Measurements from ENCODE around the gene OR4D9. TPM values are rescaled to one million over a fixed set of nuclear protein-coding genes. Genes with fewer than 3 reads are reported as not detected.
"Not testable (repeated sequence)": the region's sequence is repeated elsewhere in the genome, so short reads cannot be mapped to it uniquely, and the experiment has no call there.

Gene OR4D9
- total RNA-seq, 2 experiments from 2014 or later: not detected

GRCh38 chr11:59501931-59502330 lies 9.4 kb upstream of the OR4D9 start:
- Histone ChIP-seq H3K27ac (ENCODE audit: low read depth in 1 of 2, low read length in 2 of 2) (no peak overlapping the region), H3K4me3 (ENCODE audit: low read length) (no peak overlapping the region), H3K4me1 (ENCODE audit: insufficient read depth, low read length) (no peaks in the 10 kb centered on the region), H3K27me3 (ENCODE audit: control insufficient read depth in 1 of 2, insufficient read depth in 2 of 2, low read length in 2 of 2) (no peaks in the 10 kb centered on the region), H3K9me3 (ENCODE audit: control insufficient read depth in 1 of 2, insufficient read depth in 1 of 2, low read length in 2 of 2) (no peaks in the 10 kb centered on the region), H3K36me3 (ENCODE audit: insufficient read depth, low read length) (no peaks in the 10 kb centered on the region)
- Mint-ChIP-seq H3K9me3 (no peaks in the 10 kb centered on the region), H3K27me3 (no peaks in the 10 kb centered on the region), H3K4me1 (ENCODE audit: low read depth) (no peaks in the 10 kb centered on the region), H3K4me3 (no peak overlapping the region), H3K27ac (no peak overlapping the region), H3K36me3 (ENCODE audit: low read depth) (no peaks in the 10 kb centered on the region)
- ChIA-PET POLR2A (no interaction called here), CTCF (no interaction called here)
- ATAC-seq (ENCODE audit: poor library complexity) (no peak), DNase-seq (no peak)
- intact Hi-C loops (cut with DNase I, micrococcal nuclease): no loop called here
- no peak for TF ChIP-seq CTCF (IDR thresholded peaks at IDR 0.05)

GRCh38 chr11:59503276-59503675 lies 8.1 kb upstream of the OR4D9 start, which contains the start of gene OR4D11:
Gene OR4D11 (plus strand): TSS chr11:59503576. CDS start chr11:59503576, 0 bp downstream.
- no peak within 1 kb of the TSS for H3K4me3 ChIP-seq (ENCODE audit: low read length)
- no peak for ATAC-seq (ENCODE audit: poor library complexity)
- no peak for TF ChIP-seq CTCF (IDR thresholded peaks at IDR 0.05)
- Mint-ChIP-seq H3K36me3 (ENCODE audit: low read depth) (no peaks in the 10 kb centered on the region), H3K27me3 (no peaks in the 10 kb centered on the region), H3K9me3 (no peaks in the 10 kb centered on the region), H3K27ac (no peak within 1 kb of the TSS), H3K4me1 (ENCODE audit: low read depth) (no peaks in the 10 kb centered on the region), H3K4me3 (no peak within 1 kb of the TSS)
- ChIA-PET POLR2A (interaction anchor here (0.6 kb wide), 1 partner anchor 166 kb away, joined by 3 read pairs; no protein-coding TSS in a partner anchor), CTCF (no interaction called here)
- no peaks in the 10 kb centered on the region for H3K36me3 ChIP-seq (ENCODE audit: insufficient read depth, low read length)
- no peak within 1 kb of the TSS for H3K27ac ChIP-seq (ENCODE audit: low read depth in 1 of 2, low read length in 2 of 2)
- intact Hi-C loops (cut with DNase I, micrococcal nuclease): no loop called here
- no peaks in the 10 kb centered on the region for H3K4me1 ChIP-seq (ENCODE audit: insufficient read depth, low read length)
- no peaks in the 10 kb centered on the region for H3K27me3 ChIP-seq (ENCODE audit: control insufficient read depth in 1 of 2, insufficient read depth in 2 of 2, low read length in 2 of 2)
- DNase-seq: no peak
- no peaks in the 10 kb centered on the region for H3K9me3 ChIP-seq (ENCODE audit: control insufficient read depth in 1 of 2, insufficient read depth in 1 of 2, low read length in 2 of 2)

- no peak overlapping the region for H3K27ac ChIP-seq (ENCODE audit: low read depth in 1 of 2, low read length in 2 of 2)
- ChIA-PET POLR2A (no interaction called here), CTCF (no interaction called here)
- no peak overlapping the region for H3K4me3 ChIP-seq (ENCODE audit: low read length)
- no peaks in the 10 kb centered on the region for H3K27me3 ChIP-seq (ENCODE audit: control insufficient read depth in 1 of 2, insufficient read depth in 2 of 2, low read length in 2 of 2)
- Mint-ChIP-seq H3K27me3 (no peaks in the 10 kb centered on the region), H3K9me3 (no peaks in the 10 kb centered on the region), H3K27ac (no peak overlapping the region), H3K4me3 (no peak overlapping the region), H3K36me3 (ENCODE audit: low read depth) (no peaks in the 10 kb centered on the region), H3K4me1 (ENCODE audit: low read depth) (peaks cover 32% of the 10 kb centered on the region)
- DNase-seq (no peak), ATAC-seq (ENCODE audit: poor library complexity) (no peak)
- no peak for TF ChIP-seq CTCF (IDR thresholded peaks at IDR 0.05)
- no peaks in the 10 kb centered on the region for H3K9me3 ChIP-seq (ENCODE audit: control insufficient read depth in 1 of 2, insufficient read depth in 1 of 2, low read length in 2 of 2)
- intact Hi-C loops (cut with DNase I, micrococcal nuclease): no loop called here
- no peaks in the 10 kb centered on the region for H3K36me3 ChIP-seq (ENCODE audit: insufficient read depth, low read length)
- H3K4me1 ChIP-seq (ENCODE audit: insufficient read depth, low read length): peaks cover 10% of the 10 kb centered on the region
These were observed 336 bp downstream of the OR4D9 start for GRCh38 chr11:59511675-59512074.

GRCh38 chr11:59520139-59520538 lies 8.8 kb downstream of the OR4D9 start:
- H3K27ac ChIP-seq (ENCODE audit: low read depth in 1 of 2, low read length in 2 of 2); H3K4me3 Mint-ChIP-seq; H3K4me1 Mint-ChIP-seq (ENCODE audit: low read depth); intact Hi-C loops (cut with DNase I, micrococcal nuclease); POLR2A ChIA-PET; ATAC-seq (ENCODE audit: poor library complexity); H3K9me3 ChIP-seq (ENCODE audit: control insufficient read depth in 1 of 2, insufficient read depth in 1 of 2, low read length in 2 of 2); H3K4me3 ChIP-seq (ENCODE audit: low read length); H3K27ac Mint-ChIP-seq; CTCF ChIA-PET; H3K4me1 ChIP-seq (ENCODE audit: insufficient read depth, low read length); H3K9me3 Mint-ChIP-seq; DNase-seq; H3K27me3 Mint-ChIP-seq; H3K27me3 ChIP-seq (ENCODE audit: control insufficient read depth in 1 of 2, insufficient read depth in 2 of 2, low read length in 2 of 2); H3K36me3 Mint-ChIP-seq (ENCODE audit: low read depth); H3K36me3 ChIP-seq (ENCODE audit: insufficient read depth, low read length): not testable (repeated sequence)
